Immature natural killer cell (primary cell): ENCODE results near the gene CORIN. TPM values are rescaled to one million over a fixed set of nuclear protein-coding genes. Genes with fewer than 3 reads are reported as not detected.

Experiments
- DNase-seq, 3 donors: peaks; one replicate each; pipeline ENCODE4 v3.0.0; 2022; ENCODE audit warnings: mixed read lengths in 1 of 3
- H3K27ac Mint-ChIP-seq, 6 donors: one replicate each; pipeline ENCODE4 v1.8.0; 2020; ENCODE audit warnings: mixed read lengths in 6 of 6, mild to moderate bottlenecking in 5 of 6, inconsistent platforms in 4 of 6, moderate library complexity in 3 of 6
- H3K27me3 Mint-ChIP-seq, 3 donors: one replicate each; pipeline ENCODE4 v1.8.0; 2020 to 2021; ENCODE audit warnings: low read depth in 3 of 3, mild to moderate bottlenecking in 3 of 3, mixed read lengths in 3 of 3, moderate library complexity in 3 of 3, inconsistent platforms in 1 of 3
- H3K36me3 Mint-ChIP-seq, 3 donors: one replicate each; pipeline ENCODE4 v1.8.0; 2020; ENCODE audit warnings: mixed read lengths in 3 of 3, inconsistent platforms in 2 of 3, mild to moderate bottlenecking in 2 of 3
- H3K4me1 Mint-ChIP-seq, 2 donors: one replicate each; pipeline ENCODE4 v1.8.0; 2020; ENCODE audit warnings: inconsistent platforms in 2 of 2, mild to moderate bottlenecking in 2 of 2, mixed read lengths in 2 of 2, moderate library complexity in 1 of 2
- H3K4me3 Mint-ChIP-seq, 5 donors: one replicate each; pipeline ENCODE4 v1.8.0; 2020; ENCODE audit warnings: mild to moderate bottlenecking in 5 of 5, mixed read lengths in 5 of 5, inconsistent platforms in 3 of 5, moderate library complexity in 3 of 5
- H3K9me3 Mint-ChIP-seq, 6 donors: one replicate each; pipeline ENCODE4 v1.8.0; 2020; ENCODE audit warnings: mild to moderate bottlenecking in 6 of 6, mixed read lengths in 6 of 6, inconsistent platforms in 4 of 6, moderate library complexity in 3 of 6
- polyA plus RNA-seq, 3 donors: library from polyadenylated mRNA; unstranded; fragments of 300-500 nt; fragmentation: Illumina TruSeq; gene quantifications; one replicate each; pipeline ENCODE4 v1.2.3, GENCODE V29; 2021

The CORIN gene
- polyA plus RNA-seq, 3 donors from 2014 or later: not detected

DNA sequence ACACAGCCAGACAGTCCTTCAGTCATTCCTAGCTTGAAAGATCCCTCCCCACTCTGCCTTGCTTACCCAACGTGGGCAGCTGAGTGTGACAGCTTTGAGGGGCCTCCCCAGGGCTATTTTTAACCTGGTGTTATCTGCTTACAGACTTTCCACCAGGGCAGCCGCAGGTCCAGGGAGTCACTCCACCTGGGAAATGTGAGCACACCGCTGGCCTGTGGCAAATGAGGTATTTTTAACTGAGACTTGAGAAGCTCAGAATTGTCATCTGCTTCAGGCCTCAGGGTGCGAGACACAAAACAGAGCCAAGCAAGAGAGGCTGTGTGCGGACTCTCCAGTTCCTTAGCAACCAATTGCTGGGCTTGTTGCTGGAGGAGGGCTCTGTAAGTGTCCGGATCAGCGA lies 13.0 kb downstream of the CORIN start:
- H3K36me3 Mint-ChIP-seq: no peaks in the 10 kb centered on the region
- peaks cover 0 to 4% (median 0%) of the 10 kb centered on the region in 3 donors for H3K27me3 Mint-ChIP-seq
- H3K27ac Mint-ChIP-seq: no peak overlapping the region
- no peak overlapping the region for H3K4me3 Mint-ChIP-seq
- H3K9me3 Mint-ChIP-seq: no peaks in the 10 kb centered on the region
- DNase-seq: no peak
- peaks cover 8 to 24% of the 10 kb centered on the region in 2 donors for H3K4me1 Mint-ChIP-seq

DNA sequence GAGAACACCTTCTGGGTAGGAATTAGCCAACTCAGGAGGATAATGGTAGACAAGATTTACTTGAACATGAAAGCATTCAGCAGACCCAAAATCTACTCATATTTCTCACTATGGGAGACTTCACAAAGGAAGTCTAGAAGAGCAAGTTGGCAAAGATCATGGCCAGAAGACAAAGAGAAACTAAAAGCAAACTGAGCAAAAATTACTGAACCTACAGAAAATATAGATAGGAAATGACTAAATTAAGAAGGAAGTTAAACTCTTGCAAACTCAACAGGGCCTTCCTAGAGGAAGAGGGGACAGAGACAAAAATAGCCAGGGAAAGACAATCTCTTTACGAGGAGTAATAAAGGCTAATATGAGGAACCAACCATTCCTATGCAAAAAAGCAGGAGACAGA lies 18.7 kb downstream of the CORIN start:
- Mint-ChIP-seq H3K27ac (peak overlapping the region in 2 of 6 donors; percentile 0 to 22), H3K36me3 (no peaks in the 10 kb centered on the region), H3K4me1 (peaks cover 0 to 11% of the 10 kb centered on the region in 2 donors), H3K27me3 (peaks cover 4 to 14% (median 10%) of the 10 kb centered on the region in 3 donors), H3K4me3 (peak overlapping the region in 1 of 5 donors; percentile 0), H3K9me3 (no peaks in the 10 kb centered on the region)
- DNase-seq: no peak

DNA sequence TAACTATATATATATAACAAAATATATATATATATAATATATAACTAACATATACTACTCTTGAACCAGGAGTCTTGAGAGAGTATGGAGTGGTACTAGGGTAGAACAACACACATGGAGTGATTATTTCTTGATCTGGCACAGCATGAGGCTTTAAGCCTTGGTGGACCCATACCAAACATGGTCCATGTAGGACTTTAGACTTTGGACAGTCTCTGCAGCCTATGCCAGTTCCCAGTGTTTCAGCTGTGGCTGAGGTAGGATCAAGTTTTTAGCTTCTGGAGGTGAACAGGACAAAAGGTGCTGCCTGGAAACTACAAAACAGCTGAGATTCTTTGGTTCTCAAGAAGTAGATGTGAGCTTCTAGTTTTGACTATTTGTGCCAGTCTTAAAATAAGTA lies 20.6 kb downstream of the CORIN start:
- H3K36me3 Mint-ChIP-seq: no peaks in the 10 kb centered on the region
- no peak for DNase-seq
- no peaks in the 10 kb centered on the region for H3K9me3 Mint-ChIP-seq
- H3K4me3 Mint-ChIP-seq: no peak overlapping the region
- H3K4me1 Mint-ChIP-seq: peaks cover 0 to 11% of the 10 kb centered on the region in 2 donors
- H3K27ac Mint-ChIP-seq: no peak overlapping the region
- peaks cover 4 to 15% (median 10%) of the 10 kb centered on the region in 3 donors for H3K27me3 Mint-ChIP-seq

DNA sequence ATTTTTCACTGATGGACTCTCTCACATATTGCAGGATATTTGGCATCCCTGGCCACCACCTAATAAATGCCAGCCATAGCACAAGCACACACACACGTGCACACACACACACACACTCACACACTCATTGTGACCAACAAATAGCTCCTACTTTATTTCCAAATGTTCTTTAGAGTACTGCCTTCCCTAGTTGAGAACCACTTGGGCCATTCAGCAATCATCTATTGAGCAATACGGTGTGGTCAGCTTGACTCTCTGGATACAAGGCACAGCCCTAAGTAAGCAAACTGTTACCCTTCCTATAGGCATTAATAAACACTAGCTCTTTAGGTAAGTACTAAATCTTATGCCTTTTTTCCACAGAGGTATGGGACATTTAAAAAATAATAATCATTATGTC lies 21.1 kb downstream of the CORIN start:
- DNase-seq: no peak
- H3K9me3 Mint-ChIP-seq: no peaks in the 10 kb centered on the region
- peaks cover 4 to 15% (median 10%) of the 10 kb centered on the region in 3 donors for H3K27me3 Mint-ChIP-seq
- no peak overlapping the region for H3K4me3 Mint-ChIP-seq
- H3K27ac Mint-ChIP-seq: no peak overlapping the region
- H3K4me1 Mint-ChIP-seq: peaks cover 0 to 11% of the 10 kb centered on the region in 2 donors
- no peaks in the 10 kb centered on the region for H3K36me3 Mint-ChIP-seq

DNA sequence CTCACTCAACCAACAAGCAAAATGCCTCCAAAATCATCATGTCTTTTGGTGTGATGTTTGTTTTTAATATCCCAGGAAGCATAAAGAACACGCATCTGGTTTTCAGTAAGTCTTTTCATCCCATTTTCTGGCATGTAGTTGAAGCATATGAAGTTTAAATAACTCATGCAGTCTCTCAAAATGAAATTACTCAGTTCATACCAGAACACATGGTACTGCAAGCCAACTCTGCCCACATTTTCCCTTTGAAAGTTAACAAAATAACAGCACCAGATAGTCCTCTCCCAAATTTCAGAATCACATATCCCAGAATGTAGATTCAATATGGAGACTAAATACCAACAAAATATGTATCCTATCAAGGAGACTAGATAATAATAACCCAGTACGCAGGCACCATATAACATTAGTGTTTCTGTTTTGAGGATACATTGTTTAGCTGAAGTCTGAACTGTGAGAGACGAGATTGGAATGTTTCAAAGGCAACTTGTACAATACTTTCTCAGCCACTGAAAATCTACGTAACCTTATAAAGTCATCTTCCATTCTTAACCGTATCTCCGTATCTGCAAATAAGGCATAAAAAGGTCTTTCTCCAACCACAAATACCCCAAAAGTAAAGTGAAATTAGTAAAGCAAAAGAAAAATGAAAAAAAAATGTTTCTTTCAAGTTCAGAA lies 23.1 kb downstream of the CORIN start:
- peaks cover 0 to 11% of the 10 kb centered on the region in 2 donors for H3K4me1 Mint-ChIP-seq
- no peak overlapping the region for H3K27ac Mint-ChIP-seq
- H3K27me3 Mint-ChIP-seq: peaks cover 4 to 13% (median 11%) of the 10 kb centered on the region in 3 donors
- DNase-seq: no peak
- H3K9me3 Mint-ChIP-seq: no peaks in the 10 kb centered on the region
- H3K4me3 Mint-ChIP-seq: no peak overlapping the region
- H3K36me3 Mint-ChIP-seq: no peaks in the 10 kb centered on the region

DNA sequence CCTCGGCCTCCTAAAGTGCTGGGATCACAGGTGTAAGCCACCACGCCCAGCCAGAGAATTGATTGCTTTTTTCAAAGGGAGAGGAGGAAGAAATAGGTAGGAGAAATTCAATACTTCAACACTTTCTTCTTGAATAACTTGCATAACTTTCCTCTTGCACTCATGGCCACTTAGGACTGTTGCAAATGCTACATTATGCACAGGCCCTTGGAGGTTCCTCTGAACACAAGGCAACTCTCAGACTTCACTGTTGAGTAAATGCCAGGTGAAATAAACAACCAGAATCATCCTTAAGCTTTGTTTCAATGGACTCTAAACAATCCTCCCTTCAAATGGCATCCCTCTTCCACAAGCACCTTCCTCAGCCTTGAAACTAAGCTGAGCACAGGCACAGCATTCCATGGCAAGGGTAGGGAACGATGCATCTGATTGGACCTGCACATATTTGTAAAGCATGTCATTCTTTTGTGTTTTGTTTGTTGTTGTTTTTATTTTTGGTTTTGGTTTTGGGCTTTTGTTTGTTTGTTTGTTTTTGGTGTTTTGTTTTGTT lies 28.1 kb downstream of the CORIN start:
- H3K27ac Mint-ChIP-seq: no peak overlapping the region
- H3K4me3 Mint-ChIP-seq: no peak overlapping the region
- H3K9me3 Mint-ChIP-seq: no peaks in the 10 kb centered on the region
- no peaks in the 10 kb centered on the region for H3K4me1 Mint-ChIP-seq
- no peaks in the 10 kb centered on the region for H3K36me3 Mint-ChIP-seq
- peaks cover 2 to 10% (median 2%) of the 10 kb centered on the region in 3 donors for H3K27me3 Mint-ChIP-seq
- no peak for DNase-seq

DNA sequence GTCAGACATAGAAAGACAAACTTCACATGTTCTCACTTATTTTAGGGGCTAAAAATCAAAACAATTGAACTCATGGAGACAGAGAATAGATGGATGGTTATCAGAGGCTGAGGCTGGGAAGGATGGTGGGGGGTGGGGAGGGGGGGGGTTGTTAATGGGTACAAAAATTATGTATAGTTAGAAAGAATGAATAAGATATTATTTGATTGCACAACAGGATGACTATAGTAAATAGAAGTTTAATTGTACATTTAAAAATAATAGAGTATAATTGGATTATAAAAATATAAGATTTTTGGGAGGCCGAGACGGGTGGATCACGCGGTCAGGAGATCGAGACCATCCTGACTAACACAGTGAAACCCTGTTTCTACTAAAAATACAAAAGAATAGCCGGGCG lies 33.3 kb downstream of the CORIN start:
- H3K4me1 Mint-ChIP-seq: no peaks in the 10 kb centered on the region
- no peaks in the 10 kb centered on the region for H3K9me3 Mint-ChIP-seq
- no peak for DNase-seq
- H3K27ac Mint-ChIP-seq: no peak overlapping the region
- H3K4me3 Mint-ChIP-seq: no peak overlapping the region
- peaks cover 0 to 2% (median 2%) of the 10 kb centered on the region in 3 donors for H3K27me3 Mint-ChIP-seq
- H3K36me3 Mint-ChIP-seq: no peaks in the 10 kb centered on the region

DNA sequence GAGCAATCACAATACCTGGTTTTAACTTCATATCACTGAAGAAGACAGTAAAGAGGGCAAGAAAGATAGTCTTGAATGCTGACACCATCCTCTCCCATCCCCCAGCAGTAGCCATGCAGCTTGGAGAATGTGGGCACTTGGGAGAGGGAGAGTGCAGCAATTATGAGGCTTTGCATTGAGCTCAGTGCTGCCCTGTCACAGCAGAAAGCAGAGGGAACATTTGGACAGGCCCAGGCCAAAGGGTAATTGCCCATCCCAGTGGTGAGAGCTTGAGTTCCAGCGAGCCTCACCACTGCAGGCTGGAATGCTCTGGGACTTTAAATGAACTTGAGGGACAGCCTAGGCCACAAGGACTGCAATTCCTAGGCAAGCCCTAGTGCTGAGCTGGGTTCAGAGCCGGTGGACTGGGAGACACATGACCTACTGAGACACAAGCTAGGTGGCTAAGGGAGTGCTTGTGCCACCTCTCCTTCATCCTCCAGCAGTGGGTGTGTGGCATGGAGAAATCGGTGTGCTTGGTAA lies 36.3 kb downstream of the CORIN start:
- Mint-ChIP-seq H3K4me1 (no peaks in the 10 kb centered on the region), H3K27ac (no peak overlapping the region), H3K27me3 (peaks cover 0 to 2% (median 2%) of the 10 kb centered on the region in 3 donors), H3K4me3 (no peak overlapping the region), H3K9me3 (no peaks in the 10 kb centered on the region), H3K36me3 (no peaks in the 10 kb centered on the region)
- DNase-seq: no peak

DNA sequence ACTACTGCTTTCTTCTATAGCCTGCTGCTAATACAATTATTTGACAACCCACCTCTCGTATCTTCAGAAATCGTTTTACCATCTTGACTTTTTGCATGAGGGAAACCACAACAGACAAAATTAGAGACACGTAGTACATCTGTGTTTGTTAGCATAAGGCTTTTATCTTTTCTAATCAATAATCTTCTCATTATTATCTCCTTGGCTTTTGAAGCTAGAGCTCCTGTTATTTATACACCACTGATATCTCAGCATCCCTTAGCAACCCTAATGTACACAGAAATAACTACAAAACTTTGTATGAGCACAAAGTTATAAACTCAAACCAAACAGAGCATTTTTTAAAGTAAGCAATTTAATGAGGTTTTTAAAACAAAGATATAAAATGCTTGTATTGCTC lies 39.7 kb downstream of the CORIN start:
- no peaks in the 10 kb centered on the region for H3K9me3 Mint-ChIP-seq
- H3K4me1 Mint-ChIP-seq: no peaks in the 10 kb centered on the region
- peaks cover 0 to 1% (median 0%) of the 10 kb centered on the region in 3 donors for H3K27me3 Mint-ChIP-seq
- H3K27ac Mint-ChIP-seq: no peak overlapping the region
- no peak for DNase-seq
- no peaks in the 10 kb centered on the region for H3K36me3 Mint-ChIP-seq
- H3K4me3 Mint-ChIP-seq: no peak overlapping the region

DNA sequence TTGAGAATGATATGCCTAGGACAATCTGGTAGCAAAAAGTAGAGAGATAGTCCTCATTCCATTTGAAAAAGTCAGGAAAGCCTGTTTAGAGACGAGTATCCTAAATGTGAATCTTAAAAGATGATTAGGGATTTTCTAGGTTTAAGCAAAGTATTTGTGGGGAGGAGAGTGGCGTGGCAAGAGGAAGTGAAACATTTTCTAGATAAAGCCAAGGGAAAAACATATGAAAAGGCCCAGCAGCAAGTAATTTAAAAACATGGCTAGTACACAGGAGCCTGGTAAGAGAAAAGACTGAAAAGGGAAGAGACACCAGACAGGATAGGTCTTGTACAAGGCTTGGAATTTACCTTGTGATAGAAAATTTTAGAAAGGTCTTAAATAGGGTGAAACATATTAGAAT lies 45.9 kb downstream of the CORIN start:
- no peak for DNase-seq
- H3K4me3 Mint-ChIP-seq: no peak overlapping the region
- no peaks in the 10 kb centered on the region for H3K36me3 Mint-ChIP-seq
- no peak overlapping the region for H3K27ac Mint-ChIP-seq
- no peaks in the 10 kb centered on the region for H3K9me3 Mint-ChIP-seq
- H3K4me1 Mint-ChIP-seq: peaks cover 0 to 4% of the 10 kb centered on the region in 2 donors
- H3K27me3 Mint-ChIP-seq: peaks cover 0 to 4% (median 0%) of the 10 kb centered on the region in 3 donors

DNA sequence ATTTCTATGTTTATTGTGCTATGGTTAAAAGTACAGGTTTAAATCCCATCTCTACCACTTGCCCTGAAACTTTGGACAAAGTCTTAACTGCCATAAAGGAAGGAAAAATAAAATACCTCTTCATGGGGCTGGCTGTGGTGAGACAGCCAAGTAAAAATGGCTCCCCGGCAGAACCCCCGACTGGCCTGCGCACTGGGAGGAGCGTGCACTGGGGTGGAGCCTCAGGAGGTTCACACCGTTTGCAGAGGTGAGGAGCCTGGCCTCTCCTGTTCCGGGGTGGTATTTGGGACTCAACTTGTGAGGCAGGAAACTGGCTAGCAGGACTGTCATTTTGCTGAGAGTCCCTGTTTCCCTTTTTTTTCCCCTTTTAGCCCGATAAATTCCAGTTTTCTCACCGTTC lies 47.8 kb downstream of the CORIN start:
- no peak overlapping the region for H3K27ac Mint-ChIP-seq
- no peak for DNase-seq
- peaks cover 0 to 8% (median 2%) of the 10 kb centered on the region in 3 donors for H3K27me3 Mint-ChIP-seq
- no peak overlapping the region for H3K4me3 Mint-ChIP-seq
- no peaks in the 10 kb centered on the region for H3K36me3 Mint-ChIP-seq
- peaks cover 0 to 9% of the 10 kb centered on the region in 2 donors for H3K4me1 Mint-ChIP-seq
- no peaks in the 10 kb centered on the region for H3K9me3 Mint-ChIP-seq

DNA sequence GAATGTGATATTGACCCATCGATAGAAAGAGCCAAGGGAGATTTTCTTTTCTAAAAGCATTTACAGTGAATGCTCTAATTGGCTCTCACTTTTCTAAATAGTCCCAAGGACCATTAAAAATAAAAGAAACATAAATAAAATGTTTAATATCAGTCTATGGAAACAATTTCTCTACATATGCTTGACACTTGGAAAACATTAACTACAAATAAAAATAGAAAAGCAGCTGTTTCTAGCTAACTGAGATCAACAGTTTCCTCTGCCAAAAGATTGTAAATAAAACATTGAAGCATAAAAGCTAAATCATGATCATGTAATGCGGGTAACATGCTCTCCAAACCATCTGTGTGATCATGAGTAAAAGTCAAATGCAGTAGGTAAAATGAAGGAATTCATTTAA lies 49.7 kb downstream of the CORIN start:
- Mint-ChIP-seq H3K4me1 (peaks cover 0 to 9% of the 10 kb centered on the region in 2 donors), H3K36me3 (no peaks in the 10 kb centered on the region), H3K27me3 (peaks cover 3 to 8% (median 4%) of the 10 kb centered on the region in 3 donors), H3K4me3 (no peak overlapping the region), H3K27ac (no peak overlapping the region), H3K9me3 (no peaks in the 10 kb centered on the region)
- no peak for DNase-seq

DNA sequence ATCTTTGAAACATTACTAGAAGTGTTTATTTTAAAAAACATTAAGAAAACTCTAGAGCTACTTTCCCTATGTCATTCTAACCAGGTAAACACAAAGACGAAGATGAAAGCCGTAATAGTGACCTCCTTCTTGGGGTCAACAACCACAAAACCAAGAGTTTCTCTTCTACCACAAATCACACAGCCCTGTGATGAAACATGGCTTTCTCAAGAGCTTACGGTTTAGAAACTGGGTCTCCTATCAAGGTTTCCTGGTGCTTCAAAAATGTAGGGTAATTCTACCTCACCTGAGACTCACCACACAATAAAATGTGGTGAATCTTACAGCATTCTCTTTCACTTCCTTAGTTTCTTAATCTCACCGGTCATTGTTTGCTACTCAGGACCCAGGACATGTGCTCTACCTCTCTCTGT lies 50.9 kb downstream of the CORIN start:
- H3K9me3 Mint-ChIP-seq: no peaks in the 10 kb centered on the region
- no peak overlapping the region for H3K4me3 Mint-ChIP-seq
- peaks cover 0 to 9% of the 10 kb centered on the region in 2 donors for H3K4me1 Mint-ChIP-seq
- H3K36me3 Mint-ChIP-seq: no peaks in the 10 kb centered on the region
- no peak overlapping the region for H3K27ac Mint-ChIP-seq
- H3K27me3 Mint-ChIP-seq: peaks cover 4 to 8% (median 7%) of the 10 kb centered on the region in 3 donors
- DNase-seq: peak in 2 of 3 donors; percentile 1 to 7

DNA sequence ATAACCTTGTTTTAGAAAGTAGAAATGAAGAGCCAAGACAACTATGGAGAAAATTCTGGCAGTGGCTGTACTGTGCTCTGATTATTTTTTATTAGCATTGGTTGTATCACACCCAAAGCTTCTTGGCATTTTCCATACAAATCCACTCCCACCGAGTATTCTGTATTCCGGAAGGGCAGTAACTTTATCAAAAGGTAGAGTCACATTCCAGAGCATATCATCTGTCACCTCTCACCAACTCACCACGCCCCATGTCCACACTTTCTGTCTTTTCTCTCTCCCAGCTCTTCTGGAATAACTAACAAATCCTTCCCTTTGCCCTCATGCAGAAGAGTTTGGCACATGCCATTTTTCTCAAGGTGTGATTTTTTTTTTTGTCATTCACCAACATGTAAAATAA lies 52.7 kb downstream of the CORIN start:
- Mint-ChIP-seq H3K27ac (no peak overlapping the region), H3K4me1 (peaks cover 0 to 9% of the 10 kb centered on the region in 2 donors), H3K36me3 (no peaks in the 10 kb centered on the region), H3K9me3 (peaks cover 0 to 8% (median 0%) of the 10 kb centered on the region in 6 donors), H3K4me3 (no peak overlapping the region), H3K27me3 (peaks cover 6 to 7% (median 6%) of the 10 kb centered on the region in 3 donors)
- DNase-seq: no peak
